EL (cell line): ENCODE measurements around the gene FADS3.

ENCODE experiments used
- DNase-seq: peaks from one replicate; pipeline ENCODE4 v3.0.0-alpha.2; 2016

FADS3 gene

GRCh38 chr11:61896665-61897386, 5.5 kb upstream of the FADS3 start:
- no peak for DNase-seq

- no peak for DNase-seq
Observed at GRCh38 chr11:61895718-61896059, 4.3 kb upstream of the FADS3 start.

- DNase-seq = no peak
Observed at GRCh38 chr11:61895046-61895717, 3.8 kb upstream of the FADS3 start.

GRCh38 chr11:61893981-61894380, 2.6 kb upstream of the FADS3 start:
- DNase-seq = peak; percentile 89

GRCh38 chr11:61892085-61892370, 683 bp upstream of the FADS3 start:
- DNase-seq = no peak

GRCh38 chr11:61890529-61891330, 615 bp downstream of the FADS3 start:
- DNase-seq = peak; percentile 84

- no peak for DNase-seq
Observed at GRCh38 chr11:61889831-61890230, 1.5 kb downstream of the FADS3 start.

- DNase-seq = no peak
Observed at GRCh38 chr11:61888590-61888989, 2.8 kb downstream of the FADS3 start.

- peak; percentile 98 for DNase-seq
Observed at GRCh38 chr11:61887839-61888494, 3.4 kb downstream of the FADS3 start.

- DNase-seq = no peak
Observed at GRCh38 chr11:61886643-61887042, 4.7 kb downstream of the FADS3 start.

- DNase-seq = no peak
Observed at GRCh38 chr11:61885784-61886580, 5.4 kb downstream of the FADS3 start.

GRCh38 chr11:61885166-61885778, 6.1 kb downstream of the FADS3 start:
- DNase-seq = no peak

- no peak for DNase-seq
Observed at GRCh38 chr11:61883947-61884346, 7.4 kb downstream of the FADS3 start.

- no peak for DNase-seq
Observed at GRCh38 chr11:61883327-61883726, 8.0 kb downstream of the FADS3 start.

GRCh38 chr11:61882879-61883278, 8.5 kb downstream of the FADS3 start:
- DNase-seq = no peak

GRCh38 chr11:61882267-61882666, 9.1 kb downstream of the FADS3 start:
- peak; percentile 64 for DNase-seq

- DNase-seq = no peak
Observed at GRCh38 chr11:61881397-61881796, 9.9 kb downstream of the FADS3 start.

- DNase-seq = no peak
Observed at GRCh38 chr11:61880454-61880853, 10.9 kb downstream of the FADS3 start.

GRCh38 chr11:61880031-61880430, 11.3 kb downstream of the FADS3 start:
- no peak for DNase-seq

- DNase-seq = no peak
Observed at GRCh38 chr11:61879152-61879551, 12.2 kb downstream of the FADS3 start.

- no peak for DNase-seq
Observed at GRCh38 chr11:61875698-61876097, 15.6 kb downstream of the FADS3 start.

- DNase-seq = no peak
Observed at GRCh38 chr11:61874853-61875252, 16.5 kb downstream of the FADS3 start.
